ENCODE results near the gene TELO2. TPM values are rescaled to one million over a fixed set of nuclear protein-coding genes. Genes with fewer than 3 reads are reported as not detected.

Gene TELO2
- total and polyA plus RNA-seq, 10 donors = 28.5 to 110 (median 57.8) TPM

- TF ChIP-seq POLR2A (IDR thresholded peaks at IDR 0.05) (no peak), POLR2AphosphoS5 (IDR thresholded peaks at IDR 0.05) (no peak), CTCF (IDR thresholded peaks at IDR 0.05 in 8 of 11, conservative IDR thresholded peaks at IDR 0.05 in 3 of 11) (no peak)
- H3K4me3 ChIP-seq = no peak overlapping the region
- H3K27me3 ChIP-seq (replicated peaks in 1 of 7) = no peaks in the 10 kb centered on the region
- H3K27ac ChIP-seq = no peak overlapping the region
- no peaks in the 10 kb centered on the region for H3K9me3 ChIP-seq
- intact Hi-C loops (cut with DNase I; ENCODE audit: low total_unique reads) = no loop called here
- DNase-seq = no peak
- H3K36me3 ChIP-seq = peaks cover 0 to 95% (median 82%) of the 10 kb centered on the region in 6 donors
- WGBS, 5 donors = 92 to 98% (median 94%) methylated on average over 24 to 41 of the region's 41 CpGs
- peaks cover 0 to 23% (median 12%) of the 10 kb centered on the region in 6 donors for H3K4me1 ChIP-seq
Measured at GRCh38 chr16:1455190-1456171, 37.7 kb upstream of the TELO2 start.

DNA sequence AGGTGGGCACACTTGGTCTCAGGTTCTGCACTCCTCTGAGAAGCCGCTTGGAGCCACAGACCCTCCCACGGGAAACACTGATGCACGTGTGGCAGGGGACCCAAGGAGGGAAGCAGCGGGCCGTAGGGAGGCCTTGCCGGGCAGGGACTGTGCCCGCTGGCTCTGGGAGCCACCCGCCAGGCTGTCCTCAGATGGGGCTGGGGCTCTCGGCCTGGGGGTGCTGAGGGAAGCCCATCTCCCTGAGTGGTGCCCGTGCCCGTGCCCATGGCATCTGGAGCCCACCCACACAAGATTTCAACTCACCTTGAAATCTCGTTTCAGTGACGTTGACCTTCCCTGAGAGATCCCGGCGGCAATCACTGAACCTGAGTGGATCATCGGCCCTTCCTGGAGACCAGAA, 36.2 kb upstream of the TELO2 start:
- TF ChIP-seq CTCF (IDR thresholded peaks at IDR 0.05 in 8 of 11, conservative IDR thresholded peaks at IDR 0.05 in 3 of 11) (no peak), POLR2A (IDR thresholded peaks at IDR 0.05) (no peak), POLR2AphosphoS5 (IDR thresholded peaks at IDR 0.05) (no peak)
- DNase-seq = no peak
- no peak overlapping the region for H3K27ac ChIP-seq
- H3K36me3 ChIP-seq = peaks cover 0 to 95% (median 79%) of the 10 kb centered on the region in 6 donors
- no peaks in the 10 kb centered on the region for H3K27me3 ChIP-seq (replicated peaks in 1 of 7)
- peaks cover 0 to 23% (median 12%) of the 10 kb centered on the region in 6 donors for H3K4me1 ChIP-seq
- H3K9me3 ChIP-seq = no peaks in the 10 kb centered on the region
- intact Hi-C loops (cut with DNase I; ENCODE audit: low total_unique reads) = no loop called here
- no peak overlapping the region for H3K4me3 ChIP-seq
- WGBS, 5 donors = 86 to 94% (median 87%) methylated on average over 8 to 16 of the region's 16 CpGs

DNA sequence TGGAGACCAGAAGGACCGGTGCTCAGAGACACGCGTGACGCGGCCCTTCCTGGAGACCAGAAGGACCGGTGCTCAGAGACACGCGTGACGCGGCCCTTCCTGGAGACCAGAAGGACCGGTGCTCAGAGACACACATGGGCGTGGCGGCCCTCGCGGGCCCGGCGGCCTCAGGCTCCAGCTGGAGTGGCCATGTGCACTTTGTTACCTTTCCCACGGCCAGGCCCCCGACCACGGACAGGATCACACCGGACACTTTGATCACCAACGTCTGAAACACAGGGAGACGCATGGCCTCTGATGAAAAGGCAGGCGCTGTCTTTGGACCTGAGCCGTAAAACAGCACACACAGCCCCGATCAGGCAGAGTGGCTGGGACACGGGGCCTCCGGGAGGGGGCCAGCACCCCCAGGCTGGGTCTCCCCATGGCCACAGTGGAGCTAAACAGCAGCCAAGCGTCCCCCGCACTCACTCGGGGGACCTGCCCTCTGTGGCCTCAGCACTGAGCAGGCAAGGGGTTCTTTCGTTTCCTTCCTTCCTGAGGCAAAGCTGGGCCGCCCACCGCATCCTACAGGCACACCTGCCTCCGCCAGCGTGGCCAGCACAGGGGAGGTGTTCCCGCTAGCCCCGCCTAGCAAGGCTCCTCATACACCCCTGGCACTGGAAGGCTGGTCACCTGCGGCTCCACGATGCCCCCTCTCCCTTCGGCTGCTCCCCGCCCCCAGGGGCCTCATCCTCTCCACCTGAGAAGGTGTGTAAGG, 35.5 kb upstream of the TELO2 start:
- no peak for DNase-seq
- whole genome bisulfite sequencing, 5 donors = 72 to 82% (median 80%) methylated on average over 31 to 42 of the region's 42 CpGs

DNA sequence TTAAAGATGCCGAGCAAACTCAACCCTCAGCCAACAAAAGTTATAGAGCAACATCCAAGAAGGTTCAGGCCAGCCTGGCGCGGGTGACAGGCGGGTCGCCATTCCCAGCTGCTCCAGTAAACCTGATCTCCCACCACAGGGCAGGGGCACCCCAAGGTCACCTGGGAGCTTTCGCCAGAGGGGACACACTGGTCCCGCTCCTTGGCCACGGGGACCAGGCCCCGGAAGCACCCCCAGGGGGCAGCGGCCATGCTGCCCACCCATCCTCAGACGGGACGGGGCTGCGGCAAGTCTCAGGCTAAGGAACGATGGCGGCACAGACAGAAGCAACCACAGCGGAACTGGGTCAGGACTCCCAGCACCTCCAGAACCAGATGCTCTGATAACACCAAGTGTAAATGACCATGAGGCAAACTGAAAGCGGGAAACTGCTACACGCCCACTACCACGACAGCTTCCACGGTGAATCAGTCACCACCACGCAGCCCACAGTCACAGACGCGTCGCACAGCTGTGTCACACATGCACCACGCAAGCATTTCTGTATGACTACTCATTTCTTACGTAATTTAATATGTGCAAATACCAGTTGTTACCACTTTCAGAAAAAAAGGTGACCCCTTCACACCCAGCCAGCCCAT, 34.7 kb upstream of the TELO2 start:
- H3K27me3 ChIP-seq (replicated peaks in 1 of 7) = no peaks in the 10 kb centered on the region
- intact Hi-C loops (cut with DNase I; ENCODE audit: low total_unique reads) = no loop called here
- H3K4me3 ChIP-seq = peak overlapping the region in 1 of 8 donors; percentile 13
- no peak for DNase-seq
- H3K9me3 ChIP-seq = no peaks in the 10 kb centered on the region
- peaks cover 0 to 94% (median 65%) of the 10 kb centered on the region in 6 donors for H3K36me3 ChIP-seq
- H3K27ac ChIP-seq = peak overlapping the region in 6 of 8 donors; percentile 22 to 69 (median 58)
- TF ChIP-seq POLR2AphosphoS5 (IDR thresholded peaks at IDR 0.05) (no peak), POLR2A (IDR thresholded peaks at IDR 0.05) (no peak), CTCF (IDR thresholded peaks at IDR 0.05 in 8 of 11, conservative IDR thresholded peaks at IDR 0.05 in 3 of 11) (no peak)
- 79 to 87% (median 83%) methylated on average over 23 to 26 of the region's 26 CpGs for WGBS, 5 donors
- peaks cover 0 to 23% (median 12%) of the 10 kb centered on the region in 6 donors for H3K4me1 ChIP-seq

More for the DNA sequence above, 35.5 kb upstream of the TELO2 start:
- peaks cover 0 to 23% (median 12%) of the 10 kb centered on the region in 6 donors for H3K4me1 ChIP-seq
- H3K36me3 ChIP-seq = peaks cover 0 to 94% (median 71%) of the 10 kb centered on the region in 6 donors
- TF ChIP-seq POLR2AphosphoS5 (IDR thresholded peaks at IDR 0.05) (peak in 2 of 3 donors; percentile 15 to 28), POLR2A (IDR thresholded peaks at IDR 0.05) (no peak)
- intact Hi-C loops (cut with DNase I; ENCODE audit: low total_unique reads) = no loop called here
- H3K27ac ChIP-seq = peak overlapping the region in 3 of 8 donors; percentile 62 to 69 (median 62)
- H3K4me3 ChIP-seq = no peak overlapping the region
- H3K27me3 ChIP-seq (replicated peaks in 1 of 7) = no peaks in the 10 kb centered on the region
- no peaks in the 10 kb centered on the region for H3K9me3 ChIP-seq
